DMS 273 treated with DMSO at 0.1 percent for 48 hours (cell line): ENCODE measurements around the gene DOCK7.

Source experiments
- DNase-seq: peaks from one replicate; lab custom pipeline; 2025; lab: John Stamatoyannopoulos, UW

The DOCK7 gene

GRCh38 chr1:62406576-62406975 is 281.6 kb downstream of the DOCK7 start:
- no peak for DNase-seq

DNA sequence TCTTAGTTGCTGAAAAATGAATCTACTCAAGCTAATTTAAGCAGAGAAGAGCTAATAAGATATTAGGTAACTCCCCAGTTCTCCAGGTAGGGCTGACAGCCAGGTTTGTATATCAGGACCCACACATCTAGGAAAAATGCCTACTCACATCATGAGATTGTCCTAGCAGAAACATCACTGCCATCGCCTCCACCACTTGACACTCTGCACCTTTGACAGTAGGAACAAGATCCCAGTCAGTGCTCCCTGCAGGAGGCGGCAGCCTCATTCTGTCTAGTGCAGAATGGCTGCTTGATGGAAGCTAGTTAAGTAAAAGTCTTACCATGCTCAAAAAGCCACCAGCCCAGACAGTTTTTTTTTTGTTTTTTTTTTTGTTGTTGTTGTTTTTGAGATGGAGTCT is 282.9 kb downstream of the DOCK7 start:
- DNase-seq = no peak
